SU-DHL-6 (cell line): ENCODE data around the gene MRGPRD.

Experiments
- H2AFZ ChIP-seq: fragments of 200-600 bp; sonication (generic); 2 replicates; pipeline ENCODE4 v1.6.1; 2014; ENCODE audit warnings: low read depth, mild to moderate bottlenecking, moderate library complexity, mixed read lengths, antibody characterized with exemption, low read length; ENCODE audit not compliant: severe bottlenecking
- H3F3A ChIP-seq: fragments of 200-600 bp; shearing (Covaris generic); 2 replicates; pipeline ENCODE4 v1.6.0; 2016; ENCODE audit warnings: antibody characterized with exemption, mild to moderate bottlenecking; ENCODE audit not compliant: insufficient read depth
- H3K27ac ChIP-seq: fragments of 200-600 bp; sonication (generic); 2 replicates; pipeline ENCODE4 v1.5.1; 2016; ENCODE audit warnings: low read depth, mild to moderate bottlenecking, low read length, moderate library complexity, mixed read lengths
- H3K27me3 ChIP-seq: fragments of 200-600 bp; sonication (generic), shearing (Covaris generic); 2 replicates; pipeline ENCODE4 v1.6.0; 2014; ENCODE audit warnings: mild to moderate bottlenecking, low read length
- H3K36me3 ChIP-seq: fragments of 200-600 bp; sonication (generic); 2 replicates; pipeline ENCODE4 v1.6.1; 2014; ENCODE audit warnings: mild to moderate bottlenecking, low read length, mixed read lengths
- H3K4me2 ChIP-seq: fragments of 300-600, 200-600 bp; shearing (Covaris generic), sonication (generic); 2 replicates; pipeline ENCODE4 v1.6.0; 2014; ENCODE audit warnings: low read length, low read depth, mild to moderate bottlenecking; ENCODE audit not compliant: poor library complexity, severe bottlenecking
- H3K4me3 ChIP-seq: fragments of 200-600 bp; sonication (generic); 2 replicates; pipeline ENCODE4 v1.5.1; 2014; ENCODE audit warnings: antibody characterized with exemption, low read length, mild to moderate bottlenecking, mixed read lengths; ENCODE audit not compliant: insufficient read depth, poor library complexity, severe bottlenecking
- H3K79me2 ChIP-seq: fragments of 200-600 bp; sonication (generic); 2 replicates; pipeline ENCODE4 v1.6.1; 2014; ENCODE audit warnings: mild to moderate bottlenecking, low read length, moderate library complexity; ENCODE audit not compliant: insufficient read depth
- H3K9ac ChIP-seq: fragments of 200-600 bp; sonication (generic); 2 replicates; pipeline ENCODE4 v1.7.0; 2014; ENCODE audit warnings: mild to moderate bottlenecking, low read length
- H3K9me2 ChIP-seq: fragments of 200-600 bp; sonication (generic); replicated peaks from 2 replicates; pipeline ENCODE4 v1.6.1; 2014; ENCODE audit warnings: low read length; ENCODE audit not compliant: insufficient read depth
- H3K9me3 ChIP-seq: fragments of 200-600 bp; sonication (generic); 2 replicates; pipeline ENCODE4 v1.6.1; 2014; ENCODE audit warnings: low read length, mixed read lengths; ENCODE audit not compliant: insufficient read depth
- H4K20me1 ChIP-seq: fragments of 200-600 bp; sonication (generic); 2 replicates; pipeline ENCODE4 v1.6.1; 2014; ENCODE audit warnings: low read depth, mild to moderate bottlenecking, antibody characterized with exemption, low read length, moderate library complexity, mixed read lengths
- EZH2phosphoT487 ChIP-seq: fragments of 200-600 bp; sonication (generic), shearing (Covaris generic); conservative IDR thresholded peaks from 2 replicates; pipeline ENCODE4 v1.6.1; 2018; ENCODE audit warnings: mild to moderate bottlenecking, antibody characterized with exemption, low read length, moderate library complexity, mixed read lengths
- TF ChIP-seq, protein P1 (sequence below): fragments of 200-600 bp; sonication (generic); IDR thresholded peaks from one replicate; pipeline ENCODE4 v1.5.1; 2017; ENCODE audit warnings: antibody characterized with exemption, mild to moderate bottlenecking, low read length, moderate library complexity; ENCODE audit not compliant: insufficient read depth, poor library complexity, severe bottlenecking

Gene MRGPRD

DNA sequence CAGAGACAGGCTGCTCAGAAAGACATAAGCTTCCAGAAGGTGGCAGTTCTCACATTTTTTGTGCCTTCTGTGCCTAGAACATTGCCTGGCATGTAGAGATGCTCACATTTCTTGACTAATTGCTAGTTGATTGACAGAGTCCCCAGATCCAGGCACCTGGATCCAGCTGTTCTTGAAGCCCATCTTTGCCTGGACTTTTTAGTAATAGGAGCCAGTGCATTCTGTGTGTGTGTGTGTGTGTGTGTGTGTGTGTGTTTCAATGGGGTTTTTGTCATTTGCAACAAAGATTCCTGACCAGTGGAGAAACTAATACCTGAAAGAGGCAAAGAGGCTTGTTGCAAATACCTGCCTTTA is 17.2 kb upstream of the MRGPRD start:
- Histone ChIP-seq H3K27ac (no peak overlapping the region), H3K79me2 (no peaks in the 10 kb centered on the region), H2AFZ (no peak overlapping the region), H3K9me2 (no peaks in the 10 kb centered on the region), H4K20me1 (no peaks in the 10 kb centered on the region), H3K4me3 (no peak overlapping the region), H3K4me2 (no peak overlapping the region), H3F3A (no peaks in the 10 kb centered on the region), H3K9ac (no peak overlapping the region), H3K36me3 (no peaks in the 10 kb centered on the region), H3K9me3 (no peaks in the 10 kb centered on the region), H3K27me3 (no peaks in the 10 kb centered on the region)
- no peak for TF ChIP-seq EZH2phosphoT487
- TF ChIP-seq, protein P1, sequence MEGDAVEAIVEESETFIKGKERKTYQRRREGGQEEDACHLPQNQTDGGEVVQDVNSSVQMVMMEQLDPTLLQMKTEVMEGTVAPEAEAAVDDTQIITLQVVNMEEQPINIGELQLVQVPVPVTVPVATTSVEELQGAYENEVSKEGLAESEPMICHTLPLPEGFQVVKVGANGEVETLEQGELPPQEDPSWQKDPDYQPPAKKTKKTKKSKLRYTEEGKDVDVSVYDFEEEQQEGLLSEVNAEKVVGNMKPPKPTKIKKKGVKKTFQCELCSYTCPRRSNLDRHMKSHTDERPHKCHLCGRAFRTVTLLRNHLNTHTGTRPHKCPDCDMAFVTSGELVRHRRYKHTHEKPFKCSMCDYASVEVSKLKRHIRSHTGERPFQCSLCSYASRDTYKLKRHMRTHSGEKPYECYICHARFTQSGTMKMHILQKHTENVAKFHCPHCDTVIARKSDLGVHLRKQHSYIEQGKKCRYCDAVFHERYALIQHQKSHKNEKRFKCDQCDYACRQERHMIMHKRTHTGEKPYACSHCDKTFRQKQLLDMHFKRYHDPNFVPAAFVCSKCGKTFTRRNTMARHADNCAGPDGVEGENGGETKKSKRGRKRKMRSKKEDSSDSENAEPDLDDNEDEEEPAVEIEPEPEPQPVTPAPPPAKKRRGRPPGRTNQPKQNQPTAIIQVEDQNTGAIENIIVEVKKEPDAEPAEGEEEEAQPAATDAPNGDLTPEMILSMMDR: no peak

DNA sequence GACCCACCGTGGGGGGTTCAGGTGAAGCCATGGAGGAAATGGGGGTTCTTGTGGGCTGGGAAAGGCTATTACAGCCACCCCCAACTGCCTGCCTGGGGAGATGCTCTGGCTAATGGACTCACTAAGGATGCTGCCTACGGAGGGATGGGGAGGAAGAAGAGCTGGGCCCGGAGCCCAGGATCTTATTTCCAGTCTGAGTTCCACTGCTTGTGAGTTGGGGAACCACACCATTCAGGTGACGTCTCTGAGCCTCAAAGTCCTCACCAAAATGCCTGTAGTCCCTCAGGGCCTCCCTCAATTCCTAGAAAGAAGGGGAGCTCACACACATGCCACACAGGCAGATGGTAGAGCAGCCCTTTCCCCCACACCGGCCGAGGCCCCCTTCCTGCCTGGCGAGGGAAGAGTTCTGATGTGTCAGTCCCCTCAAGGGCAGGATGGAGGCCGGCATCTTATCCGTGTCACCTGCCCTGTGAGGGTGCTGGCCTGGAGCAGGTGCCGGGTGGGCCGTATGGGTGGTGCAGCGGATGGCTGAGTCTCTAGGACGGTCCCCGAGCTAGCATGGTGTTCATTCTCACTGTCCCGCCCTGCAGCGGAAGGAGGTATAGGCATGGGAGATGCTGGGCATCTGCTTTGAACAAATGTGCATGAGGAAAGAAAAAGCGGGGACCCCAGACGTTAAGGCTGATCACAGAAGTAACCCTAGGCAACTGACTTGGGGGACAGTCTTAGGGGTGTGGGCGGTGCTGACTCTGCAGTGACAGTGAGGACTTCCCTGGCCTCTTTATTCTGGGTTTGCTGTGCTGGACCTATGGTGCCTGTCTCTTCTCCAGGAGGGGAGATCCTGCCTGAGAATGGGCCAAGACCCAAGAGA is 16.6 kb upstream of the MRGPRD start:
- Histone ChIP-seq H3K36me3 (no peaks in the 10 kb centered on the region), H3K27ac (no peak overlapping the region)
- no peak for TF ChIP-seq EZH2phosphoT487
- TF ChIP-seq, protein P1: no peak

DNA sequence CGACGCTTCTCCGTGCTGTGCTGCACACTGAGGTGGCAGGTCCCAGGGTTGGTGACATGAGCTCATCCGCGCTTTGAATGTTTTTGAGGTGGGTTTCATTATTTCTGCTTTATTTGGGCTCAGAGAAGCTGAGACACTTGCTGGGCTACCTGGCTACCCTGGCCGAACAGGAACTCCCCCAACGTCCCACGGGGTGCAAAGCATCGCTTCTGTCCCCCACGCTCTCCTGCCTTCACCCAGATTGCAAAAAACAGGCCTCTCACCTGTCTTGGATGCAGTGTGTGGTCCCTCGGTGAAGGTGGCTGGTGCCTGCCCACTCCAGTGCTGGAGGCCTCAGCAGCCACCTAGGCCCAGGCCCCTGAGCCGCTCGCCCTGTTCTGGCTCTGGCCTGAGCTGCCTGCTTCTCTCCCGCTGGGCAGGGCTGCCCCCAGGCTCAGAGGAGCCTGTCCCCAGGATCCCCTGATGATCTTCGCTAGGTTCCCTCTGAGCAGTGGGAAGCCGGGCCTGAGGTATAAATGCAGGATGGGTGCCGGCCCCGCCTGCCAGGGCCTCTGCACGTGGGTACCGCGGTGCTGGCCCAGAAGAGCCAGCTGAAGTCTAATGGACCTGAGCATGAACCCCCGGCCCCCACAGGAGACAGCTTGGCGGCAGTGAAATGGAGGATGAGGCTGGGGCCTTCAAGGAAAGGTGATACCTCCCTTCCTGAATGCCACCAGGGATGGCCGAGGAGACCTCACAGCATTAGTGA is 15.8 kb upstream of the MRGPRD start:
- no peak overlapping the region for H2AFZ ChIP-seq
- H3K27ac ChIP-seq: no peak overlapping the region
- no peak overlapping the region for H3K4me3 ChIP-seq
- no peak overlapping the region for H3K4me2 ChIP-seq
- H3K9ac ChIP-seq: no peak overlapping the region
- H3K36me3 ChIP-seq: no peaks in the 10 kb centered on the region
- no peaks in the 10 kb centered on the region for H3K27me3 ChIP-seq
- H3K79me2 ChIP-seq: no peaks in the 10 kb centered on the region
- no peaks in the 10 kb centered on the region for H3F3A ChIP-seq
- H3K9me3 ChIP-seq: no peaks in the 10 kb centered on the region
- no peak for TF ChIP-seq EZH2phosphoT487
- TF ChIP-seq, protein P1: no peak
- no peaks in the 10 kb centered on the region for H4K20me1 ChIP-seq
- no peaks in the 10 kb centered on the region for H3K9me2 ChIP-seq

More for the DNA sequence above, 16.6 kb upstream of the MRGPRD start:
- H3K79me2 ChIP-seq: no peaks in the 10 kb centered on the region
- no peaks in the 10 kb centered on the region for H3K27me3 ChIP-seq
- no peaks in the 10 kb centered on the region for H3K9me3 ChIP-seq
- no peaks in the 10 kb centered on the region for H3F3A ChIP-seq
- H2AFZ ChIP-seq: no peak overlapping the region
- H3K4me2 ChIP-seq: no peak overlapping the region
- no peaks in the 10 kb centered on the region for H3K9me2 ChIP-seq
- no peaks in the 10 kb centered on the region for H4K20me1 ChIP-seq
- H3K4me3 ChIP-seq: no peak overlapping the region
- H3K9ac ChIP-seq: no peak overlapping the region
